Parathyroid adenoma (tissue), 2 donors: ENCODE data around the gene RUNX2.
A peak's percentile ranks its signal among the peaks of the same experiment; 100 is the strongest.

Experiments used
- H2AFZ ChIP-seq: fragments of 300-600 bp; sonication (generic); one replicate; pipeline ENCODE4 v1.7.0; 2017; ENCODE audit warnings: antibody characterized with exemption, mild to moderate bottlenecking
- H3K27ac ChIP-seq: fragments of 300-600 bp; sonication (generic); one replicate; pipeline ENCODE4 v1.7.0; 2017
- H3K27me3 ChIP-seq: fragments of 300-600 bp; sonication (generic); one replicate; pipeline ENCODE4 v1.7.0; 2017; ENCODE audit warnings: low read length; ENCODE audit not compliant: control insufficient read depth, insufficient read depth
- H3K36me3 ChIP-seq: fragments of 300-600 bp; sonication (generic); one replicate; pipeline ENCODE4 v1.7.0; 2017; ENCODE audit warnings: low read length; ENCODE audit not compliant: control insufficient read depth, insufficient read depth
- H3K4me1 ChIP-seq: fragments of 300-600 bp; sonication (generic); one replicate; pipeline ENCODE4 v1.7.0; 2017; ENCODE audit warnings: control low read depth
- H3K4me2 ChIP-seq: fragments of 300-600 bp; sonication (generic); one replicate; pipeline ENCODE4 v1.7.0; 2017; ENCODE audit warnings: low read length
- H3K4me3 ChIP-seq: fragments of 300-600 bp; sonication (generic); one replicate; pipeline ENCODE4 v1.7.0; 2017; ENCODE audit warnings: low read depth, low read length
- H3K79me2 ChIP-seq: fragments of 300-600 bp; sonication (generic); one replicate; pipeline ENCODE4 v1.7.0; 2017; ENCODE audit warnings: control low read depth
- H3K9ac ChIP-seq: fragments of 300-600 bp; sonication (generic); one replicate; pipeline ENCODE4 v1.7.0; 2017; ENCODE audit warnings: mild to moderate bottlenecking
- H3K9me3 ChIP-seq: fragments of 300-600 bp; sonication (generic); one replicate; pipeline ENCODE4 v1.7.0; 2017; ENCODE audit warnings: low read length; ENCODE audit not compliant: control insufficient read depth
- CTCF ChIP-seq: fragments of 300-600 bp; sonication (generic); IDR thresholded peaks from one replicate; pipeline ENCODE4 v1.7.0; 2017; ENCODE audit warnings: antibody characterized with exemption, mild to moderate bottlenecking
- donor health status: primary hyperparathyroidism.

RUNX2 gene

DNA sequence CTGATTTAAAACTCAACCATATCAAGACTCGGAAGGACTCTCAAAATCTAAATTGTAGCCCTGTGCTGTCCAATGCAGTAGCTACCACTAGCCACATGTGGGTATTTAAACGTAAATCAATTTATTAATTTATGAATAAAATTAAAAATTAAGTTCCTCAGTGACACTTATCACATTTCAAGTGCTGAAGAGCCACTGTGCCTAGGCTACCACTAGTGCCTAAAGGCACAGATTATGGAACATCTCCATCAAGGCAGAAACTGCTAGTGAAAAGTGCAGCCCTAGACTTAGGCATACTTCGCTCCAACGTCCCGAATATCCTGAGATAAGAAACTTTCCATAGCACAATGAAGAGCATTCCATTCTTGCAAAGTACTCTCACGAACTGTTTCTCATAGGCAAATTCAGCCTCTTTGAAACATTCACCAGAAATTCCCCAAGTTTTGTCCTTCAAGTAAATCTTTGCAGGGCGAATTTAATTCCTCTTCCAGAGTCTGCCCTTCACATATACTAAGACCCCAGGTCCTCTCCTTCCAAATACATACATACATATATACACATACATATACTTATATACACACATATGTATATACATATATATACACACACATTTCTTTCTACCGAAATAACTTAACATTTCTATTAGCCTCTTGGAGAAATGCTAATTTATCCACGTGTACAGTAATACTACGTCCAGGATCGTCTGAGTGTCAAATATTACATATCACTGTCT, 48.3 kb downstream of the RUNX2 start:
- no peak for TF ChIP-seq CTCF
- peak overlapping the region; percentile 97 for H3K27ac ChIP-seq
- no peaks in the 10 kb centered on the region for H3K36me3 ChIP-seq
- no peaks in the 10 kb centered on the region for H3K27me3 ChIP-seq
- peak overlapping the region; percentile 98 for H2AFZ ChIP-seq
- H3K79me2 ChIP-seq: no peaks in the 10 kb centered on the region
- H3K4me2 ChIP-seq: peak overlapping the region; percentile 99
- no peaks in the 10 kb centered on the region for H3K9me3 ChIP-seq
- H3K4me1 ChIP-seq: no peaks in the 10 kb centered on the region
- peak overlapping the region; percentile 88 for H3K9ac ChIP-seq
- peak overlapping the region; percentile 96 for H3K4me3 ChIP-seq

DNA sequence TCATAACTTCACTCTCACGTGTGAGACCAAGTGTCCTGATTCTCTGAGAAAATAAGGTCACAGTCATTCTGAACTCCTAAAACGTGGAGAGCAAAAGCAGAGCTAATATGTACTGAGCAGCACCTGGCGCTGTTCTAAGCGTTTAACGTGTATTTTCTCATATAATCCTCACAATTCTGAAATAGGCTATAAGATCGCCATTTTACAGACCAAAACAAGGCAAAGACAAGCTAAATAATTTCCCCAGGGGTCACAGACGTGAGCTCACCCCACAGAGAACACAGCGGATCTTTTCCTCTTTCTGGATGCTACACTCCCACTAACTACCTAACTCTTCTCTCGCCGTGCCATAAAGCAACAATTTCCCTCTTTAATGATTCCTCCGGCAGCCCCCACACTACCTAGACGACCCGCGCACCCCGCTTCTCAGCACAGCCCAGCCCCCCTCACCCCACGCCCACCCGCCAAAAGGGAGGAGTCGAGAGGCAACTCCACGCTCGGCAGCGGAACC, 49.0 kb downstream of the RUNX2 start:
- no peak for TF ChIP-seq CTCF
- Histone ChIP-seq H3K4me1 (no peaks in the 10 kb centered on the region), H3K9me3 (no peaks in the 10 kb centered on the region), H3K36me3 (no peaks in the 10 kb centered on the region), H3K27me3 (no peaks in the 10 kb centered on the region), H3K9ac (peak overlapping the region; percentile 88), H3K4me3 (peak overlapping the region; percentile 96), H3K4me2 (peak overlapping the region; percentile 99), H3K79me2 (no peaks in the 10 kb centered on the region), H3K27ac (peak overlapping the region; percentile 97), H2AFZ (peak overlapping the region; percentile 98)

DNA sequence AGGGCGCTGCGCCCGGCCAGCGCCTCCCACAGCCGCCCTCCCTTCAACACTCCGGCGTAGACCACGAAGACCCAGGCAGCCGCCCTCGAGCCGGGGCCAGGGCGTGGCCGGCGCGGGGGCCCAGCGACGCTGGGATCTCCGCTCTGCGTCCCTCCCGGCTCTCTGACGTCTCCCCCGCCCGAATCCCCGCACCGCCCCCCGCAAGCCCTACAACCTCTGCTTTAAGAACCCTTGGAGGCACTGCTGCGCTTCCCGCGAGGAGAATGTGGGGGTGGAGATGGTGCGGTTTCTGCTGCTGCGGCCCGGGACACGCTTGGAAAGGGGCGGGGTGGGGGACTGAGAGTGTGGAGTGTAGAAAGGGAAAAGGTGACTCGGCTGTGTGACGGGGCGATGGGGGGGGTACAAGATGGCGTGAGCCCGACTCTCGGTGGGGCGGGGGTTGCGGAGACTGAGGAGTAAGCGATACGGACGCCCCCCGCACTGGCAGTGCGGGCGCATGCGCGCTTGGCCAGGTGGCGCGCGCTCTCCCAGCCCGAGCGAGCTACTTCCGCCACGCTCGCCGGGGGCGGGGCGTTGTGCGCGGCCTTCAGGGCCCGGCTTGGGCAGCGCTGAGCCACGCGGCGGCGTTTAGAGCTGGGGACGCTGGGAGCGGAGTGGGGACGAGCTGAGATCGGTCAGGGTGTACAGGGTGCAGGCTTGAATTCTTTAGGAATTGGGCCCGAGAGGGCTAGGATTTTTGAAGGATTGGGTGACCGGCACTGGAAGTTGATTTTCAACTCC, 49.6 kb downstream of the RUNX2 start, which contains the start of gene SUPT3H:
TSS of gene SUPT3H (minus strand) at position 381 of the 780 bp plus-strand sequence.
- peak within 1 kb of the TSS; percentile 99 for H3K4me2 ChIP-seq
- TF ChIP-seq CTCF: peak; percentile 30
- H2AFZ ChIP-seq: peak within 1 kb of the TSS; percentile 98
- peak within 1 kb of the TSS; percentile 88 for H3K9ac ChIP-seq
- no peaks in the 10 kb centered on the region for H3K79me2 ChIP-seq
- no peaks in the 10 kb centered on the region for H3K4me1 ChIP-seq
- H3K4me3 ChIP-seq: peak within 1 kb of the TSS; percentile 96
- H3K9me3 ChIP-seq: no peaks in the 10 kb centered on the region
- H3K27ac ChIP-seq: peak within 1 kb of the TSS; percentile 97
- no peaks in the 10 kb centered on the region for H3K36me3 ChIP-seq
- H3K27me3 ChIP-seq: no peaks in the 10 kb centered on the region

- Histone ChIP-seq H3K4me3 (peak overlapping the region; percentile 96), H3K27me3 (no peaks in the 10 kb centered on the region), H3K4me2 (peak overlapping the region; percentile 99), H3K79me2 (no peaks in the 10 kb centered on the region), H3K9me3 (no peaks in the 10 kb centered on the region), H3K4me1 (no peaks in the 10 kb centered on the region), H3K27ac (peak overlapping the region; percentile 97), H3K9ac (peak overlapping the region; percentile 74), H2AFZ (peak overlapping the region; percentile 98), H3K36me3 (no peaks in the 10 kb centered on the region)
- no peak for TF ChIP-seq CTCF
These were observed 50.3 kb downstream of the RUNX2 start for GRCh38 chr6:45378334-45378926.
